Heart right ventricle (tissue), 16 donors: ENCODE results near the gene LEMD2. TPM values are rescaled to one million over a fixed set of nuclear protein-coding genes. Genes with fewer than 3 reads are reported as not detected.

Experiments used
- ATAC-seq, 8 donors: fragments of 200-7000 bp; cut with Tn5 transposase; one replicate each; pipeline ENCODE4 v1.9.1; 2020; ENCODE audit warnings: mild to moderate bottlenecking in 8 of 8, moderate library complexity in 8 of 8, moderate number of reproducible peaks in 1 of 8
- DNase-seq, 2 donors: peaks; one replicate each; pipeline ENCODE4 v3.0.0-alpha.2; 2020
- H3K27ac ChIP-seq, 10 donors: fragments of 200-600 bp; sonication (generic) in 2 of 10; one replicate each; pipeline versions ENCODE4 v1.5.0 to v1.8.0; 2020 to 2022; ENCODE audit warnings: mild to moderate bottlenecking in 3 of 10
- H3K27me3 ChIP-seq, 7 donors: fragments of 200-600 bp; one replicate each; pipeline ENCODE4 v1.8.0; 2021 to 2022; ENCODE audit warnings: mild to moderate bottlenecking in 2 of 7
- H3K36me3 ChIP-seq, 9 donors: fragments of 200-600 bp; sonication (generic) in 1 of 9; one replicate each; pipeline versions ENCODE4 v1.5.0 to v1.8.0; 2020 to 2022; ENCODE audit warnings: mild to moderate bottlenecking in 2 of 9
- H3K4me1 ChIP-seq, 9 donors: fragments of 200-600 bp; sonication (generic) in 1 of 9; one replicate each; pipeline versions ENCODE4 v1.5.0 to v1.8.0; 2020 to 2022; ENCODE audit warnings: mild to moderate bottlenecking in 4 of 9
- H3K4me3 ChIP-seq, 10 donors: fragments of 200-600 bp; sonication (generic) in 2 of 10; one replicate each; pipeline versions ENCODE4 v1.5.0 to v1.8.0; 2020 to 2022; ENCODE audit warnings: mild to moderate bottlenecking in 7 of 10, moderate library complexity in 2 of 10
- H3K9me3 ChIP-seq, 11 donors: fragments of 200-600 bp in 10 of 11; sonication (generic) in 2 of 11; one replicate each; pipeline versions ENCODE4 v1.5.0 to v1.8.0; 2013 to 2022; ENCODE audit warnings: mild to moderate bottlenecking in 2 of 11, control low read depth in 1 of 11, moderate library complexity in 1 of 11
- CTCF ChIP-seq, 9 donors: fragments of 200-600 bp; sonication (generic) in 2 of 9; IDR thresholded peaks; one replicate each; pipeline versions ENCODE4 v1.5.0 to v1.8.0; 2021 to 2022; ENCODE audit warnings: antibody characterized with exemption in 9 of 9, mild to moderate bottlenecking in 5 of 9, moderate library complexity in 1 of 9
- WGBS, 2 donors: extraction: QIAGEN DNeasy Blood & Tissue Kit; methylation state at CpG; one replicate each; pipeline ENCODE4 v1.1.7; 2013; ENCODE audit warnings: inconsistent platforms in 1 of 2; 5-methylcytosine and 5-hydroxymethylcytosine counted together
- intact Hi-C, 10 donors: fragments of 100-400 bp; cut with DNase I; formaldehyde crosslinking; loops; one replicate each; pipeline versions ENCODE4 v1.11.1 to v1.14.2; 2022
- polyA plus RNA-seq, 2 donors: library from polyadenylated mRNA; stranded (reverse); fragments of 200-250 nt; gene quantifications; one replicate each; pipeline ENCODE4 v1.2.3, GENCODE V29; 2013
- total RNA-seq, 10 donors: library from RNA; stranded (reverse); fragmentation: NEBNext Ultra II Directional in 3 of 10; extraction: Animal tissue kit (Norgen Biotek cat#: 25700) in 3 of 10; gene quantifications; one replicate each; pipeline versions ENCODE4 v1.2.1 to v1.2.4, GENCODE V29; 2021 to 2023
- donor health status: Arrhythmogenic right ventricular cardiomyopathy.
- donor health status: ischemic (EF 13 %, LVEDD 7.1; RV severe dilation, severe dysfunction).
- donor health status: healthy with polysubstance abuse.
- donor health status: DM: no; HTN: yes; CAD: no.
- donor health status: DM: no; HTN: no; CAD: no.
- donor health status: ischemic (EF 25% LVEDD 6.9; RV normal size, moderate dysfunction).
- donor health status: ischemic (EF 25% LVEDD 5.7; RV mildly dilated, moderate dysfunction).
- donor health status: healthy.
- donor health status: DM: yes; HTN: yes; CAD: no.
- donor health status: Ischemic cardiomyopathy.
- donor health status: ischemic (EF 35%, LVEDD 5.7; RV mildly dilated, moderate dysfunction).
- donor health status: nonischemic (EF 11% LVEDD 7.7; RV severe dilation, severe dysfunction).
- donor health status: DM: yes; HTN: yes; CAD: no.
- donor health status: PGD.
- donor health status: ischemic (EF 29% LVEDD 5.4; RV normal size, mild dysfunction).
- donor health status: nonischemic (EF 23%, LVEDD 6.1; RV moderate dilation, normal function).

Gene LEMD2
- total and polyA plus RNA-seq, 12 donors = 18.5 to 45.9 (median 27.0) TPM

GRCh38 chr6:33742092-33742491, 46.8 kb downstream of the LEMD2 start:
- Histone ChIP-seq H3K27ac (peak overlapping the region in 2 of 10 donors; percentile 1 to 90), H3K36me3 (no peaks in the 10 kb centered on the region), H3K9me3 (no peaks in the 10 kb centered on the region), H3K4me1 (peaks cover 15 to 84% (median 58%) of the 10 kb centered on the region in 9 donors), H3K4me3 (no peak overlapping the region), H3K27me3 (peaks cover 0 to 14% (median 0%) of the 10 kb centered on the region in 7 donors)
- no peak for TF ChIP-seq CTCF (IDR thresholded peaks at IDR 0.05)
- WGBS, 2 donors = 36 to 39% methylated on average over 9 of the region's 9 CpGs
- DNase-seq = no peak
- intact Hi-C loops = no loop called here
- ATAC-seq = no peak

- no peak for ATAC-seq
- no peaks in the 10 kb centered on the region for H3K9me3 ChIP-seq
- H3K27me3 ChIP-seq = peaks cover 0 to 14% (median 0%) of the 10 kb centered on the region in 7 donors
- peaks cover 0 to under 1% (median 0%) of the 10 kb centered on the region in 9 donors for H3K36me3 ChIP-seq
- DNase-seq = no peak
- no peak for TF ChIP-seq CTCF (IDR thresholded peaks at IDR 0.05)
- WGBS, 2 donors = 43 to 52% methylated on average over 5 of the region's 5 CpGs
- intact Hi-C loops = no loop called here
- H3K4me3 ChIP-seq = no peak overlapping the region
- H3K4me1 ChIP-seq = peaks cover 18 to 93% (median 67%) of the 10 kb centered on the region in 9 donors
- H3K27ac ChIP-seq = peak overlapping the region; percentile 23 to 93 (median 86)
Measured at GRCh38 chr6:33740794-33741193, 48.1 kb downstream of the LEMD2 start.

- 27 to 39% methylated on average over 6 of the region's 6 CpGs for WGBS, 2 donors
Measured at GRCh38 chr6:33740204-33740608, 48.7 kb downstream of the LEMD2 start.

GRCh38 chr6:33739571-33739970, 49.4 kb downstream of the LEMD2 start:
- H3K4me3 ChIP-seq = no peak overlapping the region
- H3K36me3 ChIP-seq = peaks cover 0 to 13% (median 0%) of the 10 kb centered on the region in 9 donors
- WGBS, 2 donors = 56 to 68% methylated on average over 5 of the region's 5 CpGs
- H3K4me1 ChIP-seq = peaks cover 18 to 95% (median 73%) of the 10 kb centered on the region in 9 donors
- DNase-seq (no peak), ATAC-seq (no peak)
- intact Hi-C loops = no loop called here
- H3K27ac ChIP-seq = peak overlapping the region; percentile 41 to 93 (median 86)
- peaks cover 0 to 14% (median 0%) of the 10 kb centered on the region in 7 donors for H3K27me3 ChIP-seq
- TF ChIP-seq CTCF (IDR thresholded peaks at IDR 0.05) = no peak
- H3K9me3 ChIP-seq = no peaks in the 10 kb centered on the region

More at GRCh38 chr6:33740204-33740608, 48.7 kb downstream of the LEMD2 start:
- ATAC-seq = peak in 7 of 8 donors; percentile 19 to 68 (median 35)
- H3K9me3 ChIP-seq = no peaks in the 10 kb centered on the region
- H3K4me1 ChIP-seq = peaks cover 18 to 95% (median 73%) of the 10 kb centered on the region in 9 donors
- H3K27me3 ChIP-seq = peaks cover 0 to 14% (median 0%) of the 10 kb centered on the region in 7 donors
- intact Hi-C loops = no loop called here
- TF ChIP-seq CTCF (IDR thresholded peaks at IDR 0.05) = no peak
- peak overlapping the region; percentile 41 to 93 (median 86) for H3K27ac ChIP-seq
- peak; percentile 49 to 50 for DNase-seq
- no peak overlapping the region for H3K4me3 ChIP-seq
- H3K36me3 ChIP-seq = peaks cover 0 to 6% (median 0%) of the 10 kb centered on the region in 9 donors
